IMR-90 (cell line): ENCODE results near the gene TEK.

ENCODE experiments used
- BHLHE40 ChIP-seq: fragments of 150-350 bp; IDR thresholded peaks from 2 replicates; pipeline ENCODE4 v1.6.1; 2016; ENCODE audit warnings: mild to moderate bottlenecking, low read depth, low read length
- CTCF ChIP-seq: conservative IDR thresholded peaks from 2 replicates; pipeline ENCODE4 v1.5.1; 2012; ENCODE audit warnings: mild to moderate bottlenecking, low read depth, low read length, improper control_type of control experiment
- ELK1 ChIP-seq: fragments of 150-350 bp; IDR thresholded peaks from 2 replicates; pipeline ENCODE4 v1.6.1; 2016; ENCODE audit warnings: low read depth, mild to moderate bottlenecking, low read length, moderate library complexity, borderline replicate concordance
- FOS ChIP-seq: fragments of 150-350 bp; IDR thresholded peaks from 2 replicates; pipeline ENCODE4 v1.6.1; 2016; ENCODE audit warnings: low read depth, low read length
- MAFK ChIP-seq: IDR thresholded peaks from 2 replicates; pipeline ENCODE4 v1.6.1; 2012; ENCODE audit warnings: low read depth, low read length, improper control_type of control experiment
- MAZ ChIP-seq: IDR thresholded peaks from 2 replicates; pipeline ENCODE4 v1.6.1; 2012; ENCODE audit warnings: low read depth, mild to moderate bottlenecking, low read length, improper control_type of control experiment, moderate library complexity, borderline replicate concordance
- MXI1 ChIP-seq: IDR thresholded peaks from 2 replicates; pipeline ENCODE4 v1.6.1; 2012; ENCODE audit warnings: low read depth, mild to moderate bottlenecking, low read length, moderate library complexity, borderline replicate concordance
- NFE2L2 ChIP-seq: fragments of 150-350 bp; IDR thresholded peaks from 2 replicates; pipeline ENCODE4 v1.6.1; 2016; ENCODE audit warnings: low read depth, mild to moderate bottlenecking, low read length
- POLR2A ChIP-seq: IDR thresholded peaks from 2 replicates; pipeline ENCODE4 v1.6.1; 2012; ENCODE audit warnings: mild to moderate bottlenecking, low read depth, low read length
- RAD21 ChIP-seq: IDR thresholded peaks from 2 replicates; pipeline ENCODE4 v1.6.1; 2012; ENCODE audit warnings: low read length, improper control_type of control experiment
- RCOR1 ChIP-seq: IDR thresholded peaks from 2 replicates; pipeline ENCODE4 v1.6.1; 2012; ENCODE audit warnings: mild to moderate bottlenecking, low read length, improper control_type of control experiment; ENCODE audit not compliant: insufficient replicate concordance
- RFX5 ChIP-seq: IDR thresholded peaks from 2 replicates; pipeline ENCODE4 v1.8.0; 2012; ENCODE audit warnings: low read depth, mild to moderate bottlenecking, low read length, moderate library complexity
- SMC3 ChIP-seq: fragments of 150-350 bp; IDR thresholded peaks from 2 replicates; pipeline ENCODE4 v1.6.1; 2016; ENCODE audit warnings: low read depth, mild to moderate bottlenecking, antibody characterized with exemption, low read length, moderate library complexity
- USF2 ChIP-seq: fragments of 150-350 bp; IDR thresholded peaks from 2 replicates; pipeline ENCODE4 v1.6.1; 2017; ENCODE audit warnings: mild to moderate bottlenecking, antibody characterized with exemption, low read length, low read depth

- no peak for TF ChIP-seq CTCF
- TF ChIP-seq POLR2A: no peak
- TF ChIP-seq RAD21: no peak
- TF ChIP-seq RFX5: no peak
- no peak for TF ChIP-seq SMC3
- TF ChIP-seq MXI1: no peak
- TF ChIP-seq ELK1: no peak
- no peak for TF ChIP-seq USF2
- TF ChIP-seq MAFK: no peak
- no peak for TF ChIP-seq MAZ
- TF ChIP-seq FOS: no peak
- TF ChIP-seq RCOR1: no peak
- TF ChIP-seq BHLHE40: no peak
- no peak for TF ChIP-seq NFE2L2
Observed at GRCh38 chr9:27192291-27192960, 83.4 kb downstream of the TEK start.
